Spleen (tissue), 11 donors: ENCODE data around the gene PERM1. TPM values are rescaled to one million over a fixed set of nuclear protein-coding genes. Genes with fewer than 3 reads are reported as not detected.
"Not testable (repeated sequence)": the region's sequence is repeated elsewhere in the genome, so short reads cannot be mapped to it uniquely, and the experiment has no call there.

Experiments used
- DNase-seq: peaks from one replicate; pipeline ENCODE4 v3.0.0-alpha.2; 2020
- H3K27ac ChIP-seq, 8 donors: fragments of 200-600 bp; sonication (generic) in 7 of 8; 1 replicate in 4 of 8; 2 replicates in 4 of 8; pipeline versions ENCODE4 v1.5.0 to v1.8.0; 2016 to 2021; ENCODE audit warnings: inconsistent platforms in 4 of 8, mild to moderate bottlenecking in 4 of 8, moderate library complexity in 1 of 8
- H3K27me3 ChIP-seq, 7 donors: fragments of 200-600 bp; sonication (generic) in 6 of 7; replicated peaks in 1 of 7; 1 replicate in 4 of 7; 2 replicates in 3 of 7; pipeline versions ENCODE4 v1.5.0 to v1.8.0; 2016 to 2021; ENCODE audit warnings: inconsistent platforms in 3 of 7, mild to moderate bottlenecking in 1 of 7
- H3K36me3 ChIP-seq, 6 donors: fragments of 200-600 bp; sonication (generic) in 5 of 6; 1 replicate in 4 of 6; 2 replicates in 2 of 6; pipeline versions ENCODE4 v1.5.0 to v1.8.0; 2016 to 2021; ENCODE audit warnings: inconsistent platforms in 2 of 6
- H3K4me1 ChIP-seq, 6 donors: fragments of 200-600 bp; sonication (generic) in 5 of 6; 1 replicate in 3 of 6; 2 replicates in 3 of 6; pipeline versions ENCODE4 v1.5.0 to v1.8.0; 2016 to 2021; ENCODE audit warnings: inconsistent platforms in 3 of 6
- H3K4me3 ChIP-seq, 8 donors: fragments of 200-600 bp; sonication (generic) in 7 of 8; 1 replicate in 4 of 8; 2 replicates in 4 of 8; pipeline versions ENCODE4 v1.5.0 to v1.8.0; 2016 to 2021; ENCODE audit warnings: inconsistent platforms in 4 of 8, mild to moderate bottlenecking in 4 of 8, moderate library complexity in 2 of 8
- H3K9me3 ChIP-seq, 8 donors: fragments of 200-600 bp; sonication (generic) in 7 of 8; 1 replicate in 4 of 8; 2 replicates in 4 of 8; pipeline versions ENCODE4 v1.5.0 to v1.8.0; 2016 to 2021; ENCODE audit warnings: inconsistent platforms in 4 of 8
- CTCF ChIP-seq, 11 experiments: fragments of 200-600 bp in 7 of 11; fragments of 450-650 bp in 4 of 11; sonication (generic) in 4 of 11; IDR thresholded peaks in 8 of 11; conservative IDR thresholded peaks in 3 of 11; 1 replicate in 7 of 11; 2 replicates in 4 of 11; pipeline versions ENCODE4 v1.4.0 to v1.8.0; 2016 to 2021; ENCODE audit warnings: antibody characterized with exemption in 11 of 11, inconsistent platforms in 4 of 11, mild to moderate bottlenecking in 1 of 11
- POLR2A ChIP-seq, 3 donors: fragments of 450-650 bp; IDR thresholded peaks; one replicate each; pipeline ENCODE4 v1.5.1; 2017; ENCODE audit warnings: antibody characterized with exemption in 3 of 3, mild to moderate bottlenecking in 1 of 3
- POLR2AphosphoS5 ChIP-seq, 3 donors: sonication (generic); formaldehyde crosslinking; IDR thresholded peaks; one replicate each; pipeline ENCODE4 v1.5.1; 2017; ENCODE audit warnings: antibody characterized with exemption in 3 of 3
- WGBS, 5 donors: extraction: QIAGEN DNeasy Blood & Tissue Kit in 3 of 5; methylation state at CpG; one replicate each; pipeline versions ENCODE4 v1.1.5 to v1.1.7; 2013 to 2018; 5-methylcytosine and 5-hydroxymethylcytosine counted together
- intact Hi-C: fragments of 100-400 bp; cut with DNase I; formaldehyde crosslinking; loops from one replicate; pipeline ENCODE4 v1.15.0; 2023; ENCODE audit warnings: low total_unique reads
- polyA plus RNA-seq, 3 donors: library from polyadenylated mRNA; stranded (reverse); fragments of 200-250 nt; gene quantifications; one replicate each; pipeline ENCODE4 v1.2.1, GENCODE V29; 2013
- total RNA-seq, 7 donors: library from RNA; depleted of rRNA in 3 of 7; stranded (reverse); fragments of >200 nt in 3 of 7; fragmentation: NEBNext Ultra II Directional in 4 of 7; extraction: Animal tissue kit (Norgen Biotek cat#: 25700) in 4 of 7; gene quantifications; one replicate each; pipeline versions ENCODE4 v1.1.0 to v1.2.1, GENCODE V29; 2016 to 2021
- donor health status: healthy with polysubstance abuse.
- donor health status: DM: no; HTN: no; CAD: no; lungs with moderate emphysema.
- donor health status: DM: no; HTN: no; CAD: no.
- donor health status: Bipolar disorder and iron deficiency.
- donor health status: healthy.
- donor health status: DM: no; HTN: no; CAD: no.
- donor health status: DM: yes; HTN: yes; CAD: no.

PERM1 gene
- total and polyA plus RNA-seq, 10 donors = 0.20 to 0.85 (median 0.50) TPM; not detected in 4

- H3K36me3 ChIP-seq = peaks cover 0 to 5% (median 0%) of the 10 kb centered on the region in 6 donors
- no peak overlapping the region for H3K27ac ChIP-seq
- H3K4me3 ChIP-seq = no peak overlapping the region
- intact Hi-C loops = no loop called here
- H3K4me1 ChIP-seq = peaks cover 5 to 64% (median 48%) of the 10 kb centered on the region in 6 donors
- peaks cover 0 to 6% (median 3%) of the 10 kb centered on the region in 8 donors for H3K9me3 ChIP-seq
- no peak for DNase-seq
- H3K27me3 ChIP-seq = peaks cover 6 to 94% (median 57%) of the 10 kb centered on the region in 7 donors
- TF ChIP-seq POLR2A (IDR thresholded peaks at IDR 0.05) (no peak), CTCF (IDR thresholded peaks at IDR 0.05 in 8 of 11, conservative IDR thresholded peaks at IDR 0.05 in 3 of 11) (no peak), POLR2AphosphoS5 (IDR thresholded peaks at IDR 0.05) (no peak)
- WGBS, 5 donors = 43 to 51% (median 46%) methylated on average over 20 to 24 of the region's 24 CpGs
These were observed 15.2 kb upstream of the PERM1 start for GRCh38 chr1:996851-997712.

- Histone ChIP-seq H3K9me3 (peaks cover 0 to 17% (median 11%) of the 10 kb centered on the region in 8 donors), H3K27ac (no peak overlapping the region), H3K27me3 (peaks cover 6 to 93% (median 49%) of the 10 kb centered on the region in 7 donors), H3K4me3 (no peak overlapping the region), H3K36me3 (peaks cover 0 to 5% (median 0%) of the 10 kb centered on the region in 6 donors), H3K4me1 (peaks cover 5 to 53% (median 37%) of the 10 kb centered on the region in 6 donors)
- intact Hi-C loops = no loop called here
- TF ChIP-seq POLR2A (IDR thresholded peaks at IDR 0.05) = no peak
- TF ChIP-seq CTCF (IDR thresholded peaks at IDR 0.05 in 8 of 11, conservative IDR thresholded peaks at IDR 0.05 in 3 of 11) = no peak
- no peak for TF ChIP-seq POLR2AphosphoS5 (IDR thresholded peaks at IDR 0.05)
- DNase-seq = peak; percentile 71
- 27 to 33% (median 28%) methylated on average over 20 to 30 of the region's 30 CpGs for WGBS, 5 donors
These were observed 14.1 kb upstream of the PERM1 start for GRCh38 chr1:995665-996633.

- H3K36me3 ChIP-seq, DNase-seq, intact Hi-C loops, H3K4me3 ChIP-seq, H3K27ac ChIP-seq: not testable (repeated sequence)
- peaks cover 0 to 17% (median 11%) of the 10 kb centered on the region in 8 donors for H3K9me3 ChIP-seq
- WGBS, 5 donors = 82 to 90% (median 84%) methylated on average over 6 of the region's 6 CpGs
- H3K4me1 ChIP-seq = peaks cover 4 to 39% (median 23%) of the 10 kb centered on the region in 6 donors
- H3K27me3 ChIP-seq = peaks cover 6 to 93% (median 34%) of the 10 kb centered on the region in 7 donors
These were observed 12.7 kb upstream of the PERM1 start for GRCh38 chr1:994546-994945.

- Histone ChIP-seq H3K4me3 (no peak overlapping the region), H3K4me1 (peaks cover 0 to 28% (median 13%) of the 10 kb centered on the region in 6 donors), H3K27ac (no peak overlapping the region), H3K9me3 (peaks cover 0 to 17% (median 11%) of the 10 kb centered on the region in 8 donors), H3K36me3 (peaks cover 0 to 5% (median 0%) of the 10 kb centered on the region in 6 donors), H3K27me3 (peaks cover 6 to 84% (median 24%) of the 10 kb centered on the region in 7 donors)
- intact Hi-C loops = no loop called here
- no peak for TF ChIP-seq POLR2A (IDR thresholded peaks at IDR 0.05)
- TF ChIP-seq POLR2AphosphoS5 (IDR thresholded peaks at IDR 0.05) = no peak
- no peak for TF ChIP-seq CTCF (IDR thresholded peaks at IDR 0.05 in 8 of 11, conservative IDR thresholded peaks at IDR 0.05 in 3 of 11)
- DNase-seq = peak; percentile 69
- WGBS, 5 donors = 57 to 74% (median 68%) methylated on average over 14 to 15 of the region's 15 CpGs
These were observed 11.6 kb upstream of the PERM1 start for GRCh38 chr1:993379-993995.
